ENCODE results near the gene SPEG. TPM values are rescaled to one million over a fixed set of nuclear protein-coding genes. Genes with fewer than 3 reads are reported as not detected.

Gene SPEG
- total and polyA plus RNA-seq, 2 of the 8 experiments (the other 6 are each of a cell fraction or from before 2014, with no cell fraction given) = 19.9 to 32.0 TPM

DNA sequence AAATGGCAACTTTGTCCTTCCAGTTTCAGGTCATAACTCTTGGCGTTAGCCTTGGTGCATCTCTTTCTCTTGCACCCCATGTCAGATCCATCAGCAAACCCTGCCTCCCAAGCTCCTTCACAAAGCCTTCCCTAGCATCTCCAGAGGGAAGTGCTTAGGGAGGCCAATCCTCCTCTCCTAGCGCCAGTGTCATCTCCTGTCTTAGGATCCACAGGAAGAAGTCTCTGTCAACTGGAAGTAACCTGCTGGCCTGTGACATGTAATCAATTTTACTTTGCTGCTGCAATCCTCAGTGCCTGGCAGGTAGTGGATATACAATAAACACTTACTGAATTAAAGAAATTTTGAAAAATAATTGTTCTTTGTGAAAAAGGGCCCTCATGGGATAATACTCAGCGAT, 39.0 kb upstream of the SPEG start:
- no peak overlapping the region for H3K27ac ChIP-seq (ENCODE audit: low read depth, low read length)
- FAIRE-seq (no peak), DNase-seq (ENCODE audit: low read depth in 1 of 2, low spot score in 2 of 2) (no peak)
- no peak overlapping the region for H2BK120ac ChIP-seq (replicated peaks; ENCODE audit: low read depth, low read length)
- whole genome bisulfite sequencing, 2 experiments (ENCODE audit: extremely low coverage in 1 of 2, insufficient coverage in 1 of 2, insufficient read length in 1 of 2, insufficient replicate concordance in 2 of 2, low coverage in 1 of 2, low lambda C conversion rate in 2 of 2, missing lambda C conversion rate in 1 of 2) = 93% methylated on average over 3 of the region's 3 CpGs; no CpG with 5 or more reads in 1 of the 2 experiments
- H3K4me2 ChIP-seq (ENCODE audit: insufficient read depth in 1 of 2, low read depth in 2 of 2, low read length in 2 of 2) = no peak overlapping the region
- H3K14ac ChIP-seq (ENCODE audit: insufficient read length) = no peak overlapping the region
- CTCF ChIA-PET (ENCODE audit: partially characterized antibody) = interaction anchor here (0.6 to 1.7 kb wide), 4 partner anchors 9 to 100 kb away, joined by 3 to 4 read pairs (median 3); no protein-coding TSS in a partner anchor
- H3K23me2 ChIP-seq (ENCODE audit: low read depth, low read length) = no peaks in the 10 kb centered on the region
- no peak overlapping the region for H4K8ac ChIP-seq (ENCODE audit: extremely low read depth, insufficient read depth, low read length)
- no peaks in the 10 kb centered on the region; a peak in 1 of 7 replicates for H3K27me3 ChIP-seq (replicated peaks in 1 of 4; ENCODE audit: control insufficient read depth in 3 of 4, extremely low read depth in 1 of 4, insufficient read depth in 3 of 4, low read length in 3 of 4)
- no peak overlapping the region for H2AFZ ChIP-seq (ENCODE audit: low read length)
- H3K56ac ChIP-seq (replicated peaks; ENCODE audit: insufficient read length, low read depth, low read length) = no peak overlapping the region
- no peaks in the 10 kb centered on the region for H3K79me2 ChIP-seq (ENCODE audit: control insufficient read depth in 1 of 2, insufficient read depth in 2 of 2, low read length in 2 of 2)
- no peak overlapping the region for H2AK5ac ChIP-seq (ENCODE audit: low read depth, low read length)
- H3K36me3 ChIP-seq (ENCODE audit: control insufficient read depth in 2 of 4, insufficient read depth in 4 of 4, low read length in 3 of 4) = no peaks in the 10 kb centered on the region
- H3K79me1 ChIP-seq (ENCODE audit: low read depth, low read length) = no peaks in the 10 kb centered on the region
- H3K4me1 ChIP-seq (replicated peaks in 1 of 4; ENCODE audit: control insufficient read depth in 3 of 4, insufficient read depth in 4 of 4, low read length in 3 of 4) = peaks cover 2 to 6% (median 3%) of the 10 kb centered on the region in 4 experiments; a peak in 4 of 7 replicates
- H2BK5ac ChIP-seq (ENCODE audit: low read depth, low read length) = no peak overlapping the region
- POLR2A ChIA-PET (ENCODE audit: partially characterized antibody) = no interaction called here
- no peak overlapping the region for H4K91ac ChIP-seq (replicated peaks; ENCODE audit: insufficient read length, low read length)
- no peak overlapping the region for H2BK20ac ChIP-seq (ENCODE audit: low read length)
- H2BK12ac ChIP-seq (ENCODE audit: low read depth, low read length) = no peak overlapping the region
- H2BK15ac ChIP-seq (ENCODE audit: low read length) = peak overlapping the region; percentile 61; the same call in 1 of the 2 replicates
- H3K9me3 ChIP-seq (ENCODE audit: insufficient read depth in 2 of 2, low read depth in 1 of 2, low read length in 1 of 2) = no peaks in the 10 kb centered on the region
- no peak overlapping the region for H4K5ac ChIP-seq (ENCODE audit: insufficient read length, low read depth, low read length)
- no peaks in the 10 kb centered on the region for H4K20me1 ChIP-seq (replicated peaks in 1 of 2; ENCODE audit: control insufficient read depth in 1 of 2, insufficient read depth in 2 of 2, low read length in 2 of 2)
- no peak overlapping the region for H3K23ac ChIP-seq (ENCODE audit: insufficient read length)
- no peak overlapping the region for H3K9ac ChIP-seq (replicated peaks in 1 of 4; ENCODE audit: extremely low read depth in 1 of 4, low read depth in 3 of 4, low read length in 3 of 4)
- H3K4ac ChIP-seq (replicated peaks; ENCODE audit: insufficient read length, low read depth, low read length) = no peak overlapping the region
- no peak overlapping the region for H3K4me3 ChIP-seq (ENCODE audit: extremely low read depth in 1 of 4, insufficient read depth in 2 of 4, low read depth in 3 of 4, low read length in 4 of 4)
- H3K18ac ChIP-seq (ENCODE audit: extremely low read depth, low read length) = no peak overlapping the region
- no peak for TF ChIP-seq MAX (IDR thresholded peaks at IDR 0.05)
- TF ChIP-seq JUN (IDR thresholded peaks at IDR 0.05; ENCODE audit: low read depth, low read length) = no peak
- TF ChIP-seq FOSL1 (IDR thresholded peaks at IDR 0.05; ENCODE audit: insufficient read depth, low read depth, low read length) = no peak
- no peak for TF ChIP-seq MAFK (IDR thresholded peaks at IDR 0.05; ENCODE audit: low read depth, low read length)
- TF ChIP-seq JUND (IDR thresholded peaks at IDR 0.05; ENCODE audit: low read length) = no peak
- TF ChIP-seq E2F6 (IDR thresholded peaks at IDR 0.05) = no peak
- no peak for TF ChIP-seq ZNF274 (IDR thresholded peaks at IDR 0.05; ENCODE audit: borderline replicate concordance, extremely low read depth, low read length)
- TF ChIP-seq KDM4A (IDR thresholded peaks at IDR 0.05; ENCODE audit: low read depth, low read length, severe bottlenecking) = no peak
- TF ChIP-seq CBX8 (IDR thresholded peaks at IDR 0.05; ENCODE audit: borderline replicate concordance, low read depth, low read length) = no peak
- no peak for TF ChIP-seq SAP30 (IDR thresholded peaks at IDR 0.05; ENCODE audit: insufficient read depth, insufficient replicate concordance, low read length)
- TF ChIP-seq, protein P1, sequence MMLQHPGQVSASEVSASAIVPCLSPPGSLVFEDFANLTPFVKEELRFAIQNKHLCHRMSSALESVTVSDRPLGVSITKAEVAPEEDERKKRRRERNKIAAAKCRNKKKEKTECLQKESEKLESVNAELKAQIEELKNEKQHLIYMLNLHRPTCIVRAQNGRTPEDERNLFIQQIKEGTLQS (IDR thresholded peaks at IDR 0.05; ENCODE audit: insufficient read depth, low read depth, low read length) = no peak
- no peak for TF ChIP-seq RBBP5 (IDR thresholded peaks at IDR 0.05; ENCODE audit: borderline replicate concordance, low read depth, low read length)
- TF ChIP-seq TAF1 (IDR thresholded peaks at IDR 0.05; ENCODE audit: low read depth, low read length) = no peak
